Naive thymus-derived CD4-positive, alpha-beta T cell (primary cell): ENCODE data around the gene CDH13. TPM values are rescaled to one million over a fixed set of nuclear protein-coding genes. Genes with fewer than 3 reads are reported as not detected.

Source experiments
- ATAC-seq: fragments of 150-1000 bp; cut with Tn5 transposase; 2 replicates; pipeline ENCODE4 v1.10.0; 2021; ENCODE audit warnings: mild to moderate bottlenecking, moderate library complexity
- CTCF ChIA-PET: fragments of 350-600 bp; sonication (Branson Sonifier 250); formaldehyde crosslinking; loops from one replicate; lab custom pipeline; 2021; ENCODE audit warnings: antibody characterized with exemption; lab: Charles Lee
- POLR2A ChIA-PET: fragments of 350-600 bp; sonication (Branson Sonifier 250); formaldehyde crosslinking; loops from one replicate; lab custom pipeline; 2021; ENCODE audit warnings: antibody characterized with exemption, inconsistent platforms; lab: Charles Lee
- DNase-seq, 9 donors: peaks; one replicate each; pipeline versions ENCODE4 v3.0.0 to v3.0.0-alpha.2; 2020 to 2022; ENCODE audit warnings: mixed read lengths in 1 of 9
- H3K27ac ChIP-seq: one replicate; pipeline ENCODE4 v1.7.0; 2013; ENCODE audit warnings: mild to moderate bottlenecking, low read depth, low read length, moderate library complexity
- H3K27me3 ChIP-seq, 2 donors: one replicate each; pipeline ENCODE4 v1.7.0; 2013; ENCODE audit warnings: low read length in 2 of 2, mild to moderate bottlenecking in 2 of 2, moderate library complexity in 2 of 2; ENCODE audit not compliant: control insufficient read depth in 2 of 2, insufficient read depth in 2 of 2
- H3K36me3 ChIP-seq, 3 experiments: 1 replicate in 2 of 3; 2 replicates in 1 of 3; pipeline ENCODE4 v1.7.0; 2013; ENCODE audit warnings: low read length in 3 of 3, mild to moderate bottlenecking in 3 of 3, moderate library complexity in 1 of 3; ENCODE audit not compliant: insufficient read depth in 3 of 3, control insufficient read depth in 2 of 3
- H3K4me1 ChIP-seq, 2 donors: one replicate each; pipeline ENCODE4 v1.7.0; 2013; ENCODE audit warnings: low read length in 2 of 2, mild to moderate bottlenecking in 2 of 2, moderate library complexity in 1 of 2; ENCODE audit not compliant: control insufficient read depth in 2 of 2, insufficient read depth in 2 of 2
- H3K4me3 ChIP-seq: 2 replicates; pipeline ENCODE4 v1.7.0; 2013; ENCODE audit warnings: mild to moderate bottlenecking, low read length
- H3K9me3 ChIP-seq, 3 experiments: 1 replicate in 2 of 3; 2 replicates in 1 of 3; pipeline ENCODE4 v1.7.0; 2013; ENCODE audit warnings: low read length in 3 of 3; ENCODE audit not compliant: control insufficient read depth in 2 of 3
- H3K27ac Mint-ChIP-seq, 9 donors: one replicate each; pipeline ENCODE4 v1.8.0; 2020 to 2022; ENCODE audit warnings: mixed read lengths in 9 of 9, mild to moderate bottlenecking in 8 of 9, moderate library complexity in 5 of 9, inconsistent platforms in 2 of 9
- H3K27me3 Mint-ChIP-seq, 5 donors: one replicate each; pipeline ENCODE4 v1.8.0; 2021 to 2022; ENCODE audit warnings: mixed read lengths in 5 of 5, mild to moderate bottlenecking in 1 of 5
- H3K36me3 Mint-ChIP-seq, 5 donors: one replicate each; pipeline ENCODE4 v1.8.0; 2020 to 2022; ENCODE audit warnings: mixed read lengths in 5 of 5, mild to moderate bottlenecking in 3 of 5, inconsistent platforms in 1 of 5
- H3K4me1 Mint-ChIP-seq, 7 donors: one replicate each; pipeline ENCODE4 v1.8.0; 2020 to 2022; ENCODE audit warnings: mixed read lengths in 7 of 7, mild to moderate bottlenecking in 3 of 7, inconsistent platforms in 1 of 7
- H3K4me3 Mint-ChIP-seq, 10 donors: one replicate each; pipeline ENCODE4 v1.8.0; 2020 to 2022; ENCODE audit warnings: mild to moderate bottlenecking in 10 of 10, mixed read lengths in 10 of 10, moderate library complexity in 6 of 10, inconsistent platforms in 2 of 10
- H3K9me3 Mint-ChIP-seq, 11 donors: one replicate each; pipeline ENCODE4 v1.8.0; 2020 to 2022; ENCODE audit warnings: mixed read lengths in 11 of 11, mild to moderate bottlenecking in 4 of 11, inconsistent platforms in 1 of 11, moderate library complexity in 1 of 11
- intact Hi-C, 2 donors: fragments of 100-400 bp; cut with micrococcal nuclease; formaldehyde crosslinking; loops; one replicate each; pipeline ENCODE4 v1.15.1; 2023
- polyA plus RNA-seq, 2 donors: library from polyadenylated mRNA; unstranded; fragments of 300-500 nt; fragmentation: Illumina TruSeq; gene quantifications; one replicate each; pipeline ENCODE4 v1.2.3, GENCODE V29; 2021
- total RNA-seq, 6 experiments: library from RNA in 5 of 6; stranded (reverse) in 5 of 6; gene quantifications; 1 replicate in 5 of 6; 2 replicates in 1 of 6; pipeline ENCODE4 v1.2.3 and lab custom pipeline; 2021 to 2026

Gene CDH13
- total and polyA plus RNA-seq, 7 experiments from 2014 or later = not detected

DNA sequence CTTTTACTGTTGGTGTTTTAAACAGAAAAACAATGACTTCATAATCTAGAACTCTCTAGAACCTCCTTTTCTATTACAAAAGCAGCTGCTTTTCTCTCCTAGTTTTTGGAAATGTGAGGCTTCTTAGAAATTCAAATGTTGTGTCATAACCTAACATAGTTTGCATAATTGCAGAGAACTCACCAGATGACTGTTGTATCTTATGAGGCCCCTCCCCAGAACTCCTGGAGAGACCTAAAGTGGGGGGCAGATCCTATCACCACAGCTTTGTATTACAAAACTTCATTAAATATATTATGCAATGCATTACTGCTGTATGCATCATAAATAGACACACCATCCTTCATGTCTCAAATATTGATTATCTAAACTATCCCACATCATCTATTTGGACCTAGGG lies 642.3 kb downstream of the CDH13 start:
- CTCF ChIA-PET = no interaction called here
- H3K36me3 ChIP-seq = no peaks in the 10 kb centered on the region
- H3K9me3 ChIP-seq = no peaks in the 10 kb centered on the region
- peaks cover 0 to 4% (median 0%) of the 10 kb centered on the region in 11 donors for H3K9me3 Mint-ChIP-seq
- ATAC-seq (no peak), DNase-seq (no peak)
- no peak overlapping the region for H3K4me3 ChIP-seq
- H3K27me3 ChIP-seq = no peaks in the 10 kb centered on the region
- peaks cover 0 to 1% (median 0%) of the 10 kb centered on the region in 7 donors for H3K4me1 Mint-ChIP-seq
- H3K27ac Mint-ChIP-seq = no peak overlapping the region
- H3K27me3 Mint-ChIP-seq = peaks cover 0 to 27% (median 15%) of the 10 kb centered on the region in 5 donors
- intact Hi-C loops = no loop called here
- no peak overlapping the region for H3K27ac ChIP-seq
- POLR2A ChIA-PET = no interaction called here
- peaks cover 0 to 4% (median 0%) of the 10 kb centered on the region in 5 donors for H3K36me3 Mint-ChIP-seq
- no peaks in the 10 kb centered on the region for H3K4me1 ChIP-seq
- H3K4me3 Mint-ChIP-seq = no peak overlapping the region

DNA sequence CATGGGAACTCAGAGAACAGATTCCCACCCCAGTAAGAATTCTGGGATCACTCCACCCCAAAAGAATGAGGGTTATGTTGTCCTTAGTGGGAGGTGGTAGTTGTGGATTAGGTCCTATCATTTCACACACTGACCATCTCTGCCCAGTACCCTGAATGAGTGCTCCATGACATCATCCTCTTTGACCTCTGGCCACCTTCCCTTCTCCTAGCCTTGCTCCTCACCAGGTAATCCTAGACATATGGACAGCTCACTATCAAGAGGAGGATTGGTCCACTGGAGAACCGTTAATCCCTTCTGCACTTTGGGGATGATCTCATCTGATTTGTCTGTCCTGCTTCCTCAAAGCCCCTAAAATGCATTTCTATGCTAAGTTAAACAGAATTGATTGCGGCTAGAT lies 642.8 kb downstream of the CDH13 start:
- peaks cover 0 to 27% (median 15%) of the 10 kb centered on the region in 5 donors for H3K27me3 Mint-ChIP-seq
- peaks cover 0 to 4% (median 0%) of the 10 kb centered on the region in 11 donors for H3K9me3 Mint-ChIP-seq
- Histone ChIP-seq H3K4me3 (no peak overlapping the region), H3K36me3 (no peaks in the 10 kb centered on the region), H3K27me3 (no peaks in the 10 kb centered on the region), H3K9me3 (no peaks in the 10 kb centered on the region), H3K4me1 (no peaks in the 10 kb centered on the region), H3K27ac (no peak overlapping the region)
- ATAC-seq (no peak), DNase-seq (no peak)
- no peak overlapping the region for H3K27ac Mint-ChIP-seq
- no peak overlapping the region for H3K4me3 Mint-ChIP-seq
- POLR2A ChIA-PET = no interaction called here
- intact Hi-C loops = no loop called here
- H3K36me3 Mint-ChIP-seq = peaks cover 0 to 4% (median 0%) of the 10 kb centered on the region in 5 donors
- H3K4me1 Mint-ChIP-seq = peaks cover 0 to 1% (median 0%) of the 10 kb centered on the region in 7 donors
- CTCF ChIA-PET = no interaction called here

DNA sequence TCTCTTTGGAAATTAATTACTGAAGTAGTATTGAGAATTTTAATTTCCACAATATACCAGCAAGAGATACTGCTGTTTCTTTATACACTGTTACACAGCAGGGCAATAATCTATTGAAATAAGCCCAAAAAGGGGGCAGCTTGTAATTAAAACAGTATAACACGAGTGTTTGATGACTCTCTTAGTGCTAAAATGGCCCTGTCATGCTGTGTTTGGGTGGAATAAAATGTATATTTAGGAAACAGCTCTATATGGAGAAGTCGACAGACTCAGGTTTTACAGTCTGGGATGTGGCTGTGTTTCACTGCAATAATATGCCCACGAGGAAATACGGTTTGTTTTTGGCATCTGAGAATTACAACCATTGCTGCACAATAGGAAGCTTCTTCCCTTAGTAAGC lies 643.3 kb downstream of the CDH13 start:
- CTCF ChIA-PET = no interaction called here
- H3K27me3 Mint-ChIP-seq = peaks cover 0 to 31% (median 15%) of the 10 kb centered on the region in 5 donors

DNA sequence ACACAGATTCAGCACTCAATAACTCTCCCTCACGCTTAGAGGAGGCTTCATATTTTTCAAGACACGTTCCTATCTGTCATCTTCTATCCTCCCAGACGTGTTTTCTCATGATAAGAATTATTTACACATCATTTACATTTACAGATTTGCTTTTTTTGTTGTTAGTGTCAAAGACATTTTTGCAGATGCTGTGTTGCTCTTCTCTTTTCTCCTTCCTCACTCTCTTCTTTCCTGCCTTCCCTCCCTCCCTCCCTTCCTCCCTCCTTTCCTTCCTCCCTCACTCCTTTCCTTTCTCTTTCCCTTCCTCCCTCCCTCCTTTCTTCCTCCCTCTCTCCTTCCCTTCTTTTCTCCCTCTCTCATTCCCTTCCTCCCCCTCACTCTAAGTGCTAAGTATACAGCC lies 643.9 kb downstream of the CDH13 start:
- peaks cover 0 to 4% (median 0%) of the 10 kb centered on the region in 5 donors for H3K36me3 Mint-ChIP-seq
- H3K4me3 Mint-ChIP-seq = no peak overlapping the region
- intact Hi-C loops = no loop called here
- Histone ChIP-seq H3K9me3 (no peaks in the 10 kb centered on the region), H3K4me1 (no peaks in the 10 kb centered on the region), H3K27me3 (no peaks in the 10 kb centered on the region), H3K27ac (no peak overlapping the region), H3K4me3 (no peak overlapping the region), H3K36me3 (no peaks in the 10 kb centered on the region)
- no peaks in the 10 kb centered on the region for H3K4me1 Mint-ChIP-seq
- peaks cover 0 to 7% (median 0%) of the 10 kb centered on the region in 11 donors for H3K9me3 Mint-ChIP-seq
- ATAC-seq (no peak), DNase-seq (no peak)
- H3K27ac Mint-ChIP-seq = no peak overlapping the region
- ChIA-PET POLR2A (no interaction called here), CTCF (no interaction called here)
- peaks cover 0 to 34% (median 15%) of the 10 kb centered on the region in 5 donors for H3K27me3 Mint-ChIP-seq

More for the DNA sequence above, 643.3 kb downstream of the CDH13 start:
- Histone ChIP-seq H3K4me1 (no peaks in the 10 kb centered on the region), H3K4me3 (no peak overlapping the region), H3K27me3 (no peaks in the 10 kb centered on the region), H3K36me3 (no peaks in the 10 kb centered on the region), H3K27ac (no peak overlapping the region), H3K9me3 (no peaks in the 10 kb centered on the region)
- Mint-ChIP-seq H3K4me3 (no peak overlapping the region), H3K9me3 (peaks cover 0 to 4% (median 0%) of the 10 kb centered on the region in 11 donors), H3K27ac (no peak overlapping the region), H3K36me3 (peaks cover 0 to 4% (median 0%) of the 10 kb centered on the region in 5 donors), H3K4me1 (peaks cover 0 to 1% (median 0%) of the 10 kb centered on the region in 7 donors)
- intact Hi-C loops = no loop called here
- no peak for ATAC-seq
- no peak for DNase-seq
- POLR2A ChIA-PET = no interaction called here

DNA sequence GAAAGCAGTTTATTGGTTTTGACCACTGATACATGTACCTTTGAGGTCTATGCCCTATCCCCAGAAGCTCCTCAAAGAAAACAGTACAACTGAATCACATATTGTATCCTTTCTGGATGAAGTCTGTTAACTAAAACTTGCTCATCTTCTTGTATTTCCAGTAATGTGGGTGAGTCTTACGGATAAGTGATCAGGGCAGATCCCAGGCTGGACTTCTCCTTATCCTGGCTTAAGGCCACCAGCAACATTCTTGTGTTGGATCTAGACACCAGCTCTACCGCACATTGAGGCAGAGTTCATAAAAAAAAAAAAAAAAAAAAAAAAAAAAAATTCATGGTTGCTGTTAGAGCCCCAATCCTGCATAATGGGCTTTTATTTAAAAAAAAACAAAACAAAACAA lies 644.4 kb downstream of the CDH13 start:
- no peak overlapping the region for H3K4me3 ChIP-seq
- CTCF ChIA-PET = no interaction called here
- H3K27ac Mint-ChIP-seq = no peak overlapping the region
- H3K27me3 ChIP-seq = no peaks in the 10 kb centered on the region
- H3K27ac ChIP-seq = no peak overlapping the region
- H3K4me1 Mint-ChIP-seq = no peaks in the 10 kb centered on the region
- peaks cover 0 to 4% (median 0%) of the 10 kb centered on the region in 5 donors for H3K36me3 Mint-ChIP-seq
- peaks cover 0 to 34% (median 15%) of the 10 kb centered on the region in 5 donors for H3K27me3 Mint-ChIP-seq
- no peaks in the 10 kb centered on the region for H3K4me1 ChIP-seq
- H3K9me3 ChIP-seq = no peaks in the 10 kb centered on the region
- H3K4me3 Mint-ChIP-seq = no peak overlapping the region
- intact Hi-C loops = no loop called here
- no peak for ATAC-seq
- H3K9me3 Mint-ChIP-seq = peaks cover 0 to 10% (median 0%) of the 10 kb centered on the region in 11 donors
- no peaks in the 10 kb centered on the region for H3K36me3 ChIP-seq
- POLR2A ChIA-PET = no interaction called here
- no peak for DNase-seq

DNA sequence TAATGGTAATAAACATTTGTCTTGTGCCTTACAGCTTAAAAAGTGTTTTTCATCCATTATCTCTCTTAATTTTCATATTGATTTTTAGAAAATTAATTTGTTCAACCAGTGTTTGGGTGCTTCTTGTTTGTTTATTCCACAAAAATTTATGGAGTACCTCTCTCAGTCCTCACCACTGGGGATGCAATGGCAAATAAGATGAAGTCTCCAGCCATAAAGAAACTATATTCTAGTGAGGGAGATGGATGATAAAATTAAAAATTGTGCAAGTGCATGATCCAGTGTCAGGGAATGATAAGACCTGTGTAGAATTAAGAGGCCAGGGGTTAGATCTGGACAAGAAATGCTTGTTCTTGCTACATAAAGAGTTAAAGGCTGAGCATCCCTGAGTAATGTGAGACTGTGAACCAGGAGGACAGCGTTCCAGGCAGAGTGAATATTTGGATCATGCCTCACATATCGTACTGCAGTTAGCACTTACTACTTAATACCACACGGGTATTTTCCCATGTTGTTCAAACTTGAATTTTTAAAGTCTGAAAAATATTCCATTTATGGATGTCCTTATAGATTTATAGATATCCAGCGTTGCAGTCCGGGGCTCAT lies 645.3 kb downstream of the CDH13 start:
- DNase-seq = no peak
- Histone ChIP-seq H3K27me3 (no peaks in the 10 kb centered on the region), H3K36me3 (no peaks in the 10 kb centered on the region), H3K9me3 (no peaks in the 10 kb centered on the region), H3K27ac (no peak overlapping the region), H3K4me3 (no peak overlapping the region), H3K4me1 (no peaks in the 10 kb centered on the region)
- Mint-ChIP-seq H3K4me1 (no peaks in the 10 kb centered on the region), H3K27me3 (peaks cover 0 to 33% (median 15%) of the 10 kb centered on the region in 5 donors), H3K36me3 (no peaks in the 10 kb centered on the region), H3K4me3 (no peak overlapping the region), H3K27ac (no peak overlapping the region), H3K9me3 (peaks cover 0 to 10% (median 0%) of the 10 kb centered on the region in 11 donors)
- intact Hi-C loops = no loop called here
- no peak for ATAC-seq
- CTCF ChIA-PET = no interaction called here
- POLR2A ChIA-PET = no interaction called here

GRCh38 chr16:83272843-83273242 lies 646.1 kb downstream of the CDH13 start:
- H3K27ac Mint-ChIP-seq = no peak overlapping the region
- no peaks in the 10 kb centered on the region for H3K27me3 ChIP-seq
- no peak for DNase-seq
- H3K4me1 Mint-ChIP-seq = no peaks in the 10 kb centered on the region
- H3K4me1 ChIP-seq = no peaks in the 10 kb centered on the region
- POLR2A ChIA-PET = no interaction called here
- no peak overlapping the region for H3K27ac ChIP-seq
- H3K4me3 ChIP-seq = no peak overlapping the region
- intact Hi-C loops = no loop called here
- peaks cover 0 to 26% (median 15%) of the 10 kb centered on the region in 5 donors for H3K27me3 Mint-ChIP-seq
- H3K36me3 ChIP-seq = no peaks in the 10 kb centered on the region
- H3K9me3 Mint-ChIP-seq = peaks cover 0 to 10% (median 0%) of the 10 kb centered on the region in 11 donors
- CTCF ChIA-PET = no interaction called here
- no peaks in the 10 kb centered on the region for H3K9me3 ChIP-seq
- no peak for ATAC-seq
- H3K4me3 Mint-ChIP-seq = no peak overlapping the region
- no peaks in the 10 kb centered on the region for H3K36me3 Mint-ChIP-seq
